IPS-18a (cell line): ENCODE results near the gene CLEC4G.

Experiments used
- H3K27ac ChIP-seq: one replicate; pipeline ENCODE4 v1.5.1; 2013; ENCODE audit warnings: low read length
- H3K27me3 ChIP-seq: one replicate; pipeline ENCODE4 v1.6.1; 2013; ENCODE audit warnings: mild to moderate bottlenecking, low read length; ENCODE audit not compliant: control insufficient read depth, insufficient read depth
- H3K36me3 ChIP-seq: one replicate; pipeline ENCODE4 v1.6.1; 2013; ENCODE audit warnings: low read depth, low read length; ENCODE audit not compliant: control insufficient read depth
- H3K4me1 ChIP-seq: one replicate; pipeline ENCODE4 v1.6.1; 2013; ENCODE audit warnings: low read depth, low read length; ENCODE audit not compliant: control insufficient read depth
- H3K4me3 ChIP-seq: one replicate; pipeline ENCODE4 v1.5.1; 2013; ENCODE audit warnings: low read length
- H3K9ac ChIP-seq: one replicate; pipeline ENCODE4 v1.6.1; 2013; ENCODE audit warnings: mild to moderate bottlenecking, low read length, moderate library complexity
- H3K9me3 ChIP-seq: one replicate; pipeline ENCODE4 v1.6.1; 2013; ENCODE audit warnings: low read depth, low read length; ENCODE audit not compliant: control insufficient read depth

Gene CLEC4G

GRCh38 chr19:7716762-7717161 is 15.1 kb downstream of the CLEC4G start:
- Histone ChIP-seq H3K4me1 (no peaks in the 10 kb centered on the region), H3K36me3 (no peaks in the 10 kb centered on the region), H3K4me3 (no peak overlapping the region), H3K9me3 (no peaks in the 10 kb centered on the region), H3K27me3 (no peaks in the 10 kb centered on the region), H3K9ac (no peak overlapping the region), H3K27ac (no peak overlapping the region)

GRCh38 chr19:7715671-7716070 is 16.2 kb downstream of the CLEC4G start:
- Histone ChIP-seq H3K4me3 (no peak overlapping the region), H3K9me3 (no peaks in the 10 kb centered on the region), H3K36me3 (no peaks in the 10 kb centered on the region), H3K4me1 (no peaks in the 10 kb centered on the region), H3K27me3 (no peaks in the 10 kb centered on the region), H3K27ac (no peak overlapping the region), H3K9ac (no peak overlapping the region)

GRCh38 chr19:7710616-7711015 is 21.3 kb downstream of the CLEC4G start:
- no peak overlapping the region for H3K27ac ChIP-seq
- H3K9ac ChIP-seq, result no peak overlapping the region

GRCh38 chr19:7709932-7710460 is 21.9 kb downstream of the CLEC4G start:
- no peak overlapping the region for H3K4me3 ChIP-seq
- H3K27ac ChIP-seq, result no peak overlapping the region
- no peaks in the 10 kb centered on the region for H3K9me3 ChIP-seq
- H3K9ac ChIP-seq, result no peak overlapping the region
- H3K36me3 ChIP-seq, result no peaks in the 10 kb centered on the region
- no peaks in the 10 kb centered on the region for H3K27me3 ChIP-seq
- no peaks in the 10 kb centered on the region for H3K4me1 ChIP-seq

More at GRCh38 chr19:7710616-7711015, 21.3 kb downstream of the CLEC4G start:
- no peaks in the 10 kb centered on the region for H3K36me3 ChIP-seq
- no peaks in the 10 kb centered on the region for H3K4me1 ChIP-seq
- H3K27me3 ChIP-seq, result no peaks in the 10 kb centered on the region
- H3K4me3 ChIP-seq, result no peak overlapping the region
- no peaks in the 10 kb centered on the region for H3K9me3 ChIP-seq

GRCh38 chr19:7706955-7707456 is 24.9 kb downstream of the CLEC4G start:
- no peak overlapping the region for H3K4me3 ChIP-seq
- no peaks in the 10 kb centered on the region for H3K9me3 ChIP-seq
- no peaks in the 10 kb centered on the region for H3K27me3 ChIP-seq
- H3K36me3 ChIP-seq, result no peaks in the 10 kb centered on the region
- H3K27ac ChIP-seq, result no peak overlapping the region
- H3K4me1 ChIP-seq, result no peaks in the 10 kb centered on the region
- no peak overlapping the region for H3K9ac ChIP-seq

GRCh38 chr19:7706188-7706954 is 25.5 kb downstream of the CLEC4G start:
- no peak overlapping the region for H3K9ac ChIP-seq
- no peaks in the 10 kb centered on the region for H3K9me3 ChIP-seq
- H3K4me3 ChIP-seq, result no peak overlapping the region
- no peak overlapping the region for H3K27ac ChIP-seq
- H3K27me3 ChIP-seq, result no peaks in the 10 kb centered on the region
- H3K36me3 ChIP-seq, result no peaks in the 10 kb centered on the region
- no peaks in the 10 kb centered on the region for H3K4me1 ChIP-seq

GRCh38 chr19:7705387-7706187 is 26.3 kb downstream of the CLEC4G start:
- Histone ChIP-seq H3K9ac (no peak overlapping the region), H3K27me3 (no peaks in the 10 kb centered on the region), H3K27ac (no peak overlapping the region), H3K9me3 (no peaks in the 10 kb centered on the region), H3K4me1 (no peaks in the 10 kb centered on the region), H3K36me3 (no peaks in the 10 kb centered on the region), H3K4me3 (no peak overlapping the region)

- H3K27me3 ChIP-seq, result no peaks in the 10 kb centered on the region
- no peak overlapping the region for H3K9ac ChIP-seq
- H3K4me1 ChIP-seq, result no peaks in the 10 kb centered on the region
- H3K4me3 ChIP-seq, result no peak overlapping the region
- H3K27ac ChIP-seq, result no peak overlapping the region
- H3K36me3 ChIP-seq, result no peaks in the 10 kb centered on the region
- no peaks in the 10 kb centered on the region for H3K9me3 ChIP-seq
These were observed 27.4 kb downstream of the CLEC4G start for GRCh38 chr19:7704280-7705060.

GRCh38 chr19:7703332-7703731 is 28.6 kb downstream of the CLEC4G start:
- no peaks in the 10 kb centered on the region for H3K4me1 ChIP-seq

GRCh38 chr19:7701654-7702457 is 30.1 kb downstream of the CLEC4G start, which contains the start of gene FCER2:
TSS of gene FCER2 (minus strand) at chr19:7702131. CDS start at chr19:7699760, 2,371 bp downstream.
- Histone ChIP-seq H3K27me3 (peaks cover 13% of the 10 kb centered on the region), H3K4me1 (no peaks in the 10 kb centered on the region), H3K27ac (no peak within 1 kb of the TSS), H3K9ac (no peak within 1 kb of the TSS), H3K4me3 (no peak within 1 kb of the TSS), H3K36me3 (no peaks in the 10 kb centered on the region), H3K9me3 (no peaks in the 10 kb centered on the region)

More at GRCh38 chr19:7703332-7703731, 28.6 kb downstream of the CLEC4G start:
- Histone ChIP-seq H3K4me3 (no peak overlapping the region), H3K9me3 (no peaks in the 10 kb centered on the region), H3K27ac (no peak overlapping the region), H3K9ac (no peak overlapping the region), H3K27me3 (peaks cover 10% of the 10 kb centered on the region), H3K36me3 (no peaks in the 10 kb centered on the region)
